EL (cell line): ENCODE data around the gene PARP1.
A peak's percentile ranks its signal among the peaks of the same experiment; 100 is the strongest.

Experiments used
- DNase-seq: peaks from one replicate; pipeline ENCODE4 v3.0.0-alpha.2; 2016

The PARP1 gene

DNA sequence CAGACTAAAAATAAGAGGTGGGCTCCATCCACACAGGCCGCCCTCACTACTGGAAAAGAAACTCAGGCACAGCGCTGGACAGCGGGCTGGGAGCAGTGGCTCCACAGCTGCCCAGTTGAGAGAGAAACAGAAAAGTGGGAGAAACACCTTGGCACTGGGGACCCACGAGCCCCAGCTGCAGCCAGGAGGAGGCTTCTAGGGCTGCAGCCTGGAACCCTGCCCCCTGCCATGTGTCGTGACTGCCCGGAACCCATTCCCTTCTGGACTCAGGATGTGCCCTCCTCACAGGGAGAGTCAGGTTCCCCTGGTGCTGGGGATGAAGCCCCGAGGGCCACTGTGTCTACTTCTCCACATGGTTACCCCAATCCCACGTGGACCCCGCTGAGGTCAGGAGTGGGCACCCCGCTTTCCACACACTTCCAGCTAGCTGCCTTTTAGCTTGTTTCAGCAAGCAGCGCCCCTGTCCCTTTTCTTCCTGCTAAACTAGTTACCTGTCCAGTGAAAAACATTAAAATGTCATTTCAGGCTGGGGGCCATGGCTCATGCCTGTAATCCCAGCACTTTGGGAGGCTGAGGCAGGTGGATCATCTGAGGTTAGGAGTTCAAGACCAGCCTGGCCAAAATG lies 35.9 kb downstream of the PARP1 start:
- DNase-seq = no peak

GRCh38 chr1:226371027-226371694 lies 36.7 kb downstream of the PARP1 start:
- DNase-seq = no peak

- DNase-seq = no peak
These were observed 37.6 kb downstream of the PARP1 start for GRCh38 chr1:226370144-226370923.

- no peak for DNase-seq
These were observed 38.8 kb downstream of the PARP1 start for GRCh38 chr1:226369110-226369509.

GRCh38 chr1:226366290-226366689 lies 41.6 kb downstream of the PARP1 start:
- DNase-seq = no peak

DNA sequence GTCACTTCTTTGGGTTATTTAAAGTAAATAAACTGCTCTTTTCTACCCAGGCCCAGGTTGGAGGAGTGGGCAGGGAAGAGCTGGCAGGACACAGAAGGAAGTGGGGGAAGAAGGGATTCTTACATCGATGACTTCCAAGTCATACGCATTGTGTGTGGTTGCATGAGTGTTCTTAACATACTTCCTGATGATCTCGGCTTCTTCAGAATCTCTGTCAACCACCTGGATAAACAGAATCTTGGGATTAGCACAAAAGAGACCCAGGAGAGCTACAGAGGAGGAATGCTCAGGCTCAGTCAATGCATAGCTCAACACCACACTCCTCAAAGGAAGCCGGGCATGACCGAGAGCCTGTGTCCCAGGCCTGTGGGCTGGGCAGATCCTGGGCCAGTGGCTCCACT lies 42.1 kb downstream of the PARP1 start:
- DNase-seq = peak; percentile 17

DNA sequence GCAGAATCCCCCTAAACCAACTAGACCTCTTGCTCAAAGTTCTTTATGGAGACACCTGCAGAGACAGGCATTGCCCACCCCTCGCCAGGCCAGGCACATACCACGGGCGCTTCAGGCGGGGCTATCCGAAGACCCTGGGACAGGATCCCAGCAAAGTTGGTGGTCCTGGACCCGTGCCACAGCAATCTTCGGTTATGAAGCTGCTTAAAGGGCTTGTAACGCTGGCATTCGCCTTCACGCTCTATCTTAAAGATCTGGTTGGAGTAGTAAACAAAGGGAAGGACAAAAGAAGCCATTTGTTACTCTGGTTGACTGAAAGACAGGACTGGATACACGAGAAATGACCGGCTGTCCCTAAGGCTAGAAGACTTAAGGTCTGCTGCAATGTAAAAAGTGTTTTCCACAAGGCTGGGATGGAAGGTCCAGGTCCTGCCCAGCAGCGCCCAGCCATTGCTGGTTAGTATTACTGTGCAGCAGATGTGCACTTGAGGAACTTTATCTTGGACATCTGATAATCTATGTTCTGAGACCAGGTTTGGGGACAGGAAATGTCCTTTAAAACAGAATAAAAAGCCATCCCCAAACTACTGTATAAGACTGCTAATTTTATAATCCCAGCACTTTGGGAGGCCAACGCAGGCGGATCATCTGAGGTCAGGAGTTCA lies 42.9 kb downstream of the PARP1 start:
- DNase-seq = no peak

DNA sequence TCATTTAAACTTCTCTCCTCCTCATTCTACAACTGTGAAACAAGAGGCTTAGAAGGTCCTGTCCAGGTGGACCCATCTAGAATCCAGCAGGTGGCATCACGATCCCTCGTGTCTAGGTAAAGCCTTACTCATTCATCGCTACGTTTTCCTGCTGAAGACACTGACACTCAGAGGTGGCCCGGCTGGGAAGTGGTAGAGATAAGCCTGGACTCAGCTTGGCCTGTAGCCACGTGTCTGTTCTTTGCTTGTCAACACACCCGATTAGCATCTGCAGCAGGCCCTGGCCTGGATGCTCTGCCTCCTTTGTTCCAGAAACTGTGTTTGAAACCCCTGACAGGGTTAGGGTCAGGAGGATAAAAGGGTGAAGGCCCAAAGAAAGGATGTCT lies 43.4 kb downstream of the PARP1 start:
- DNase-seq = no peak

DNA sequence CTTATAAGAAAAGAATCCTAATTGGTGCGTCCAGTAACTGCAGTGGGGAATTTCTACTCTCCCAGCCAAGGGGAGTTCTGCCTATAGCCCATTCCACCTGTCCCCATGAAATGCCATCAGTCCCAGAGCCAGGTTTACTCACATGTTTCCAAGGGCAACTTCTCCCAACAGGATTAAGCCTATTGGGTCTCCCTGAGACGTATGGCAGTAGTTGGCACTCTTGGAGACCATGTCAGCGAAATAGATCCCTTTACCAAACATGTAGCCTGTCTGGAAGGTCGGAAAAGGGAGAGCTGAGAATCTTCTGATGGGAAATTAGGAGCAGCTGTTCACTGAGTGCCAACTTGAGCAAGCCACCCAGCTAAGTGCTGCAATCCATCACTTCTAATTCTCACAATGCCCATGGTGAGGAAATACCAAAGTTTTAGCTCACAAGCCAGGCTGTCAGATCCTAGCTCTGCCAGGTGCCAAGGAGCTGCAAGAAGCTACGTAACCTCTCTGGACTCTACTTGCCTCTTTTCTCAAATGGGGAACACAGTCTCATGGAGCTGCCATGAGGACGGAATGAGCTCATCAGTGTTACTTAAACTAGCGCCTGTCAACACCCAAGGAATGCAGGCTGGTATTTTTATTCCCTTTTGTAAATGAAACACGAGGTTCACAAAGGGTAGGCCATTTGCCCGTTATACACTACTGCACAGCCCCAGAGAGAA lies 43.9 kb downstream of the PARP1 start:
- DNase-seq = no peak

DNA sequence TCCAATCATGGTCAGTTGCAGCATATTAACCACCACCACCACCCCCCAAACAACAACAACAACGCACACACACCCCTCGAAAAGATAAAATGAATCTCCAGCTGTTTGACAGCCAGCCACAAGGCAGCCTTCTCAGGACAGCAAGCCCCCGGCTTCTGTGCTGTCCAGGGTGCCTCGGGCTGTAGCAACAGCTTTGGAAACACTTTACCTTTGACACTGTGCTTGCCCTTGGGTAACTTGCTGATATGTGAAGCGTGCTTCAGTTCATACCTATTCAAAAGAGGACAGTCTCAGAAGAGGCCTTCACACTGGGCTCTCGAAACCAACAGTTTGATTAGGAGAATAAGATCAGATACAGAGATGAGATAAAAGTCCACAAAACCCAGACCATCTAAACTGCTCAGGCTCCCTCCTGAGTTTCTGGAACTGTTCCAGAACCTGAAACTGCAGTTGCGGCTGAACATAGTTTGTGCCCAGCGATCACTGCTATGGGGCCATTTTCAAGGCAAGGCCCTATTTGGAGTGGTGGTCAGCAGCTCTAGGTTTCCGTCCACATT lies 44.9 kb downstream of the PARP1 start:
- no peak for DNase-seq

DNA sequence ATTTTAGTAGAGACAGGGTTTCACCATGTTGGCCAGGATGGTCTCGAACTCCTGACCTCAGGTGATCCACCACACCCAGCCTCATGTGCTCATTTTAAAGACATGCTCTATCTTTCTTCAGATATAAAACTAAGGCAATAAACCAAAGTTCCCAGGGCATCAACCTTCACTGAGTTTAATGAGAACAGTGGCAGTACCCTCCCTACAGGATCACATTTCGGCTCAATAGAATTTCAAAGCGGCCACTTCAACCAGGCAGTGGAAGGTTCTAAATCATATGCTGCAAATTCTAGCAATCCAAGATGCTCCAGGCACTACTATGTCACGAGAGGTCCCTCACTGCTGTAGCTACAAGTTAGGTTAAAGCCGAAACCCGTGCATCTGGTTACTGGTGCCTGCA lies 45.5 kb downstream of the PARP1 start:
- DNase-seq = no peak

DNA sequence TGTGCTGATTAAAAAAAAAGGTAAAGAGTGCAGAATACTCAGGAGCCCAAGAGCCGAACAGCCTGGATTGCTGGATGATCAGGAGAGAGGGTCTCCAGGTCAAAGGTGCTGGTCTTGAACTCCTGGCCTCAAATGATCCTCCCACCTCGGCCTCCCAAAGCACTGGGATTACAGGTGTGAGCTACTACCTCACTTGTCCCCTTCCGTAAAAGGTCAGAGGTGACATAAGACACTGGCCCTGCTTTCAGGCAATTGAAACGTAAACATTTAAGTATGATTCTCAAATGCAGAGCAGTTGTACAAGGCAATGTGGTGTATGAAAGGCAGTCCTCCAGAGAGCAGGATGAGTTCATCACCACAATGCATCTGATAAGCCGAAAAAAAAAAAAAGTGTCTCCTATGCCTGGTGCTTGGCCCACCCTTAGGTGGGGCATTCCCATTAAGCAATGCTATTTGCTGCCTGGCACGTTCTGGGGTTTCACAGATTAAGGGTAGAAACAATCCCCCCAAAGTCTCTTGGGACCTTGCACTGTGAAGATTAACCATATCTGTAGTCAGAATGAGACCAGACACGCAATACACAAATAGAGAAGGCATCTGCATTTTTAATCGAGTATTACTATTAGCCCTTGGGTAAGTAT lies 47.7 kb downstream of the PARP1 start:
- no peak for DNase-seq

GRCh38 chr1:226357416-226357815 lies 50.5 kb downstream of the PARP1 start:
- no peak for DNase-seq

GRCh38 chr1:226355669-226356551 lies 52.0 kb downstream of the PARP1 start:
- DNase-seq = no peak

DNA sequence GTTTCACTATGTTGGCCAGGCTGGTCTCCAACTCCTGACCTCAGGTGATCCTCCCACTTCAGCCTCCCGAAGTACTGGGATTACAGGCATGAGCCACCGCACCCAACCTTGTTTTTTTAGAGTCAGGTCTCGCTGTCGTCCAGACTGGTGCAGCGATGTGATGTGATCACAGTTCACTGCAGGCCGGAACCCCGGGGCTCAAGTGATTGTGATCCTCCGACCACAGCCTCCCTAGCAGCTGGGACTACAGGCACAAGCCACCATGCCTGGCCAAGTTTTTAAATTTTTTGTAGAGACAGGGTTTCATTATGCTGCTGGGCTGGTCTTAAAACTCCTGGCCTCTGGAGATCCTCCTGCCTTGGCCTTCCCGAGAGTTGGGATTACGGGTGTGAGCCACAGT lies 52.9 kb downstream of the PARP1 start:
- no peak for DNase-seq

GRCh38 chr1:226353698-226354525 lies 54.0 kb downstream of the PARP1 start:
- no peak for DNase-seq

- DNase-seq = peak; percentile 30
These were observed 56.2 kb downstream of the PARP1 start for GRCh38 chr1:226351709-226352108.

- DNase-seq = no peak
These were observed 57.4 kb downstream of the PARP1 start for GRCh38 chr1:226350519-226350865.

GRCh38 chr1:226349801-226350518 lies 57.9 kb downstream of the PARP1 start:
- no peak for DNase-seq

DNA sequence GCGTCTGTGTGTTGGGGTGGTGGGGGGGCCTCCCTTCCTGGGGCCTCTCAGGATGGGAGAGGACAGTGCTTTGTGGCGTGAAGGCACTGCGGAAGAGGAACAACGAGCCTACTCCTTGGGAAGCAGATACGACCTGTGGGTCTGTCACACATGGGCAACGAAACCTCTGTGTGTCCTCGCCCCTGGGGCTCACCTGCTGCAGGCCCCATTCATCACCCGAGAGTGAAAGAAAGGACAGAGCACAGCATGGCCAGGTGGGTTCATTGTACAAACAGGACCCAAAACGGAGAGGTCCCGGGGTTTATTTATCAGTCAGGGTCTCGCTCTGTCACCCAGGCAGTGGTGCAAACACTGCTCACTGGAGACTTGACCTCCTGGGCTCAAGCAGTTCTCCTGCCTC lies 58.8 kb downstream of the PARP1 start:
- DNase-seq = no peak
